SK-N-DZ (cell line): ENCODE measurements around the gene ROCK1. TPM values are rescaled to one million over a fixed set of nuclear protein-coding genes. Genes with fewer than 3 reads are reported as not detected.
"Not testable (repeated sequence)": the region's sequence is repeated elsewhere in the genome, so short reads cannot be mapped to it uniquely, and the experiment has no call there.

Source experiments
- DNase-seq: peaks from one replicate; pipeline ENCODE4 v3.0.0-alpha.2; 2015; ENCODE audit warnings: low spot score
- polyA plus RNA-seq, 2 experiments: library from polyadenylated mRNA; depleted of rRNA; stranded (reverse); fragments of >200 nt; gene quantifications; 2 replicates each; pipeline ENCODE4 v1.2.3, GENCODE V29; 2014

The ROCK1 gene
- 8.7 and 10.0 TPM in 2 replicates for polyA plus RNA-seq (2014; cell fraction: cytosol; rRNA removed)
- polyA plus RNA-seq (2014; cell fraction: nucleus; rRNA removed) = 13.8 and 17.8 TPM in 2 replicates

DNA sequence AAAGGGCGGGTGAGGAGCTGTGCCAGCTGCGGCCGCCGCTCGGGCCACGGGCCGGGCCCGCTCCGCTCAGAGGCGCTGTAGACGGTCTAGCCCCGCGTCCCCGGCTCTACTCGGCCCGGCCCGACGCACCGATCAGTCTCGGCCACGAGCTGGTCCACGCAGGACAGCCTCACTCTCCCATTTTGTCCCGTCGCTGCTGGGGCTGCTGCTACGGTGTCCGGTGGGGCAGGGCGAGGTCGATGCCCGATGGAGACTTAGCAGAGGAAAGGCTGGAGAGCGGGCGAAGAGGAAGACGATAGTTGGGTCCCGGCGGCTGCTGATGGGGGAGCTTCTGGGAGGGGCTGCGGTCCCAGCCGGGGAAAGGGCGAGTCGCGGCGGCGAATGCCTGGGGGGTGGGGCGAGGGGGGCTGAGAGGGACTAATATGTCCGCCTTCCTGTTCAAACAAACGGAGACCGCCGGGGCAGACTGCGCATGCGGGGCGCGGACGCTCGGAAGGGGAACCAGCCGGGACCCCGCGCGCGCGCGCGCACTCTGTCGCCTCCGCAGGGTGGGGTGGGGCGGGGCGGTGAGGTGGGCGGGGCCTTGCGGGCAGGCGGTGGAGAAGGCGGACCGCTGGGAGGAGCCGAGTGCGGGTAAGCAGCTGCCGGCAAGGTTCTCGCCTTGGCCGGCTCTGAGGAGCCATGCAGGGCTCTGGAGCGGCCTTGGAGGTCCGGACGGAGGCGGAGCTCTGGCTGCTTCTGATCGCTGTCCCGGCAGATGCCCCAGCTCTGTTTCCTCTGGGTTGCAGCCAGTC is at the start of gene ROCK1:
Gene ROCK1 (minus strand): TSS at position 468 of the 794 bp plus-strand sequence. CDS start 903 bp downstream, outside the sequence.
- DNase-seq = peak; percentile 94

DNA sequence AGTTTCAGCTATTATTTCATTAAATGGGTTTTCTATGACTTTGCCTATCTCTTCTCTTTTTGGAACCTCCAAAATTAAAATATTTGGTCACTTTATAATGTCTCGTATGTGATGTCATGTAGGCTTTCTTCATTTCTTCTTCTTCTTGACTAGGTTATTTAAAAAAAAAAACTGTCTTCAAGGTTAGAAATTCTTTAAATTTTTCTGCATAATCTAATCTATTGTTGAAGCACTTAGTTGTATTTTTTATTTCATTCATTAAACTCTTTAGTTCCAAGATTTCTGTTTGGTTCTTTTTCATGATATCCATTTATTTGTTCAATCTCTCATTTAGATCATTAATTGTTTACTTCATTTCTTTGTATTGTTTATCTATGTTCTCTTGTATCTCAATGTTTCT is 43.8 kb upstream of the ROCK1 start:
- DNase-seq = no peak

DNA sequence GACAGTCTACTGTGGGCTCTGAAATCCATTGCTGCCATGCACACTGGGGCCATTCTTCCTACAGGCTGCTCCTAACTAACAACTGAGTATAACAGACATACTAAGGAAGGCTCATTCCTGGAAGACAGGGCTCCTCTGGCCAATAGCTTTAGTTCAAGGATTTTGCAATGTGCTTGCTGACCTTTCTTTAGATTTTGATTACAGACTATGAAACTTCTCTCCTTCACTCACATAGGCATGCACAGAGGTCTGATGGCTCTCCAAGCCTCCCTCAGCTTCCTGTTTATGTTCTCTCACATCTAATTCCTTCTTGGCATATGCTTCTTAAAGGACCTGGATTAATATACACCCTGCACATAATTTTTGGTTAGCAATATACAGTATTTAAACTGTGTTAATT is 34.4 kb upstream of the ROCK1 start:
- no peak for DNase-seq

GRCh38 chr18:21145371-21145770 is 33.8 kb upstream of the ROCK1 start:
- no peak for DNase-seq

DNA sequence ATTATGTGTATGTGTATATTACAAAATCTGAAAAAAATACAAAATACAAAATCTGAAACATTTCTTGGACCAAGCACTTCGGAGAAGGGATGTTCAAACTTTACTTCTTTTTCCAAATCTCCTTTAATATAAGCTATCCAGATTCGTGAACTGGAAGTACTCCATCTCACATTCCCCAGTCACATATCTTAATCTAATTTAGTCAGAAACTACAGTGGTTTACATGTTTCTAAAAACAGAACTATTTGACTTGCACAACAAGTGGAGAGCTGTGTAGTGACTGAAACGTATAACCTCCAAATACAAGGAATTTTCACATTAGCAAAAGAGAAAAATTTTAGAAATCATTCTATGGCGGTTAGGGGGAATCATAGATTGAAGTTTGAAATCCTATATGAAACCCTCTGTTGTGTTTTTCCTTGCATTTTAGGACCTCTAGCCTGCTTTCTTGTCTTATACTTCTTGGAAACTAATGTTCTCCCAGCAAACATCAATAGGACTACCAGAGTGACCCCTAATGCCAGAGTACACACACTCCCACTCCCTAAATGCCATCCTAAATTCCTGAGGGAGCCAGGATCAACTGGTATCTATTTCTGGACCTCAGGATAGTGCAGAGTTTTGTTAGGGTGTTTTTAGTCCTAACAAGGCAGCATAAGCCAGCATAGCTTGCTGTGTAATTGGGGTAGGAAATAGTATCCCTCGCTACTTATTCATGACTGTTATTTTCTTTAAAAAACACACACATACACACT is 30.2 kb upstream of the ROCK1 start:
- no peak for DNase-seq

GRCh38 chr18:21137719-21138488 is 26.3 kb upstream of the ROCK1 start:
- DNase-seq = not testable (repeated sequence)

DNA sequence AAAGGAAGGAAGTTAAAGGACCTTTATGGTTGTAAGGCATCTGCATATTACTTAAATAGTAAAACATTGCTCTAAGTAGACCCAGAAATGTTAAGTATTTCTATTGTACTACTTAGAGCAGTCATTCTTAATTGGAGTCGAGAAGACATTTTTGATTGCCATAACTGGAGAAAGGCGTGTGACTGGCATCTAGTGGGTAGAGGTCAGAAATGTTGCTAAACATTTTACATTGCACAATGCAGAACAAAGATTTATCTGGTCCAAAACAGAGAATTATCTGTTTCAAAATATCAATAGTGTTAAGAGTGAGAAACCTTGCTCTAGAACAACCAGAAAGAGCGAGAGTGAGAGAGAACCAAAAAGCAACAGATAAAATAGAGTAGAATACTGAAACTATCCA is 23.3 kb upstream of the ROCK1 start:
- no peak for DNase-seq

DNA sequence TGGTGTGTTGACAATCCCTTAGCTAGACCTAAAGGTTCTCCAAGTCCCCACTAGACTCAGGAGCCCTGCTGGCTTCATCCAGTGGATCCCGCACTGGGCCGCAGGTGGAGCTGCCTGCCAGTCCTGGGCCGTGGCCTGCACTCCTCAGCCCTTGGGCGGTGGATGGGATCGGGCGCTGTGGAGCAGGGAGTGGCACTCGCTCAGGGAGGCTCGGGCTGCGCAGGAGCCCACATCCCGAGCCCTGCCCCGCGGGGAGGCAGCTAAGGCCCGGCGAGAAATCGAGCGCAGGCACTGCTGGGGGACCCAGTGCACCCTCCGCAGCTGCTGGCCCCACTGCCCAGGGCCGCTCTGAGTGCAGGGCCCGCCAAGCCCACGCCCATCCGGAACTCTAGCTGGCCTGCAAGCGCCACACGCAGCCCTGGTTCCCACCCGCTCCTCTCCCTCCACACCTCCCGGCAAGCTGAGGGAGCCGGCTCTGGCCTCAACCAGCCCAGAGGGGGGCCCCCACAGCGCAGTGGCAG is 20.8 kb upstream of the ROCK1 start:
- no peak for DNase-seq

DNA sequence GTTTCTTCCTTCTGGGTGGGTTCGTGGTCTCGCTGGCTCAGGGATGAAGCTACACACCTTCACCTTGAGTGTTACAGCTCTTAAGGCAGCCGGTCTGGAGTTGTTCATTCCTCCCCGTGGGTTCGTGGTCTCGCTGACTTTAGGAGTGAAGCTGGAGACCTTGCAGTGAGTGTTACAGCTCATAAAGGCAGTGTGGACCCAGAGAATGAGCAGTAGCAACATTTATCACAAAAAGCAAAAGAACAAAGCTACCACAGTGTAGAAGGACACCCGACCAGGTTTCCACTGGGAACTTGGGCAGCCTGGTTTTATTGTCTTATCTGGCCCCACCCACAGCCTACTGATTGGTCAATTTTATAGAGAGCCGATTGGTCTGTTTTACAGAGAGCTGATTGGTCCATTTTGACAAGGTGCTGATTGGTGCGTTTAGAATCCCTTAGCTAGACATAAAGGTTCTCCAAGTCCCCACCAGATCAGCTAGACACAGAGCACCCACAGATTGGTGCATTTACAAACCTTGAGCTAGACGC is 20.1 kb upstream of the ROCK1 start:
- DNase-seq = no peak

DNA sequence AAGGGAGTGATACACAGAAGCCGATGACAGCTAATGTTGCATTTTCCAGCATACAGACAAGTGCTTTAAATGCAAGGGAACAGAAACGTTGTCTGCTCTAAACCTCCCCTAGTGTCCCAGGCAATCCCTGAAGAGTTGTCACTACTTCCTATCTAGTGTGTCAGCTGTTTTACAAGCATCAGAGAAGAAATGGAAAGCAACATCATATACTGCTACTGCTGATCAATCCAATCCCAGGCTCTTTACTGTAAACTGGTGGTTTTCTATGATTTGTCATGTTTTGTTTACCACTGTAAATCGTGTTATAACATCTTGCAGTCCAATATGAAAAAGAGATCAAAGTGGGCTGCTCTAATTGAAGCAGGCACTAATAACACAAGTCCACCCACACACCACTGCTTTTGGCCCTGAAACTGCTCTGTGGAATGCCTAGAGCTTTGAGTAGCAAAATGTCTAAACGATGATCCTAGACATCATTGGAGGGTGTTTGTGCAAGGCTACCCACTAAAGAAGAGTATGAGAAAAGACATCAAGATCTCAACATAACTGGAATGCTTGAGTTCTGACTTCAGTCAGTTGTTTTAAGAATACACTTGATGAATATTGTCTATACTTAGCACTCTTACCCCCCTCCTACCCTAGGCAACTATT is 18.1 kb upstream of the ROCK1 start:
- DNase-seq = no peak

GRCh38 chr18:21123290-21123926 is 11.8 kb upstream of the ROCK1 start:
- no peak for DNase-seq

- no peak for DNase-seq
These were observed 7.2 kb upstream of the ROCK1 start for GRCh38 chr18:21118806-21119205.

GRCh38 chr18:21117409-21118131 is 6.0 kb upstream of the ROCK1 start:
- DNase-seq = no peak

DNA sequence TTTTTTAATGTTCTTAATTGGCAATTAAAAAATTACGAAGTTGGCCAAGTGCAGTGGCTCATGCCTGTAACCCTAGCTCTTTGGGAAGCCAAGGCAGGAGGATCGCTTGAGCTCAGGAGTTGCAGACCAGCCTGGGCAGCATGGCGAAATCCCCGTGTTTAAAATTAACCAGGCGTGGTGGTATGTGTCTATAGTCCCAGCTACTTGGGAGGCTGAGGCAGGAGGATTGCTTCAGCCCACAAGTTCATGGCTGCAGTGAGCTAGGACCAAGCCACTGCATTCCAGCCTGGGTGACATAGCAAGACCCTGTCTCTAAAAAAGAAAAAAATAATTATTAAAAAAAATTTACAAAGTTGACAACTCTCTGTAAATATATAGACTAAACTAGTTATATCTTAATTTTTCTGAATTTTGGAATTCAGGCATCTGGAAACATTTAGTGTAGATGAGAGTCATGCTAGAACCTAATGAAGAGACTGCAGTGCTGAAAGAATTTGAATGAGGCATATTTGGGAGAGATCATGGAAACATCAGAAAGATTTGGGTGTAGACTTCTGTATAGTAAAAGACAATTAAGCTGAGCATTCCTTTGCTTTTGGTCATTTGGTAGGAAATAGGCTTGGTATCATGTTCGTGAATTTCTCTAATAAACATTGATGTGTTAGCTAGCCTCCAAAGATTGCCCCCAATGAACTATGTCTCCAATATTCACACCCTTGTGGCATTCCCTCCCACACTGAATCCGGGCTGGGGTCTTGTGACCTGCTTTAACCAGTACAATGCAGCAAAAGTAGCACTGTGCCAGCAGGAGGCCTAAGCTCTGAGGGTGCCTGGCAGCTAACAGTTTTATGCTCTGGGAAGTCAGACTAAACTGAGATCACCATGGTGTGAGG is 4.2 kb upstream of the ROCK1 start:
- no peak for DNase-seq

GRCh38 chr18:21112543-21113105 is 1.0 kb upstream of the ROCK1 start:
- DNase-seq = no peak

GRCh38 chr18:21112140-21112473 is 494 bp upstream of the ROCK1 start:
- no peak for DNase-seq

GRCh38 chr18:21110713-21111345 is 784 bp downstream of the ROCK1 start:
- DNase-seq = peak; percentile 21
